DOHH2 (cell line): ENCODE data around the gene RFC3.

Source experiments
- EZH2phosphoT487 ChIP-seq: fragments of 200-600 bp; sonication (generic); IDR thresholded peaks from 2 replicates; pipeline ENCODE4 v1.6.1; 2017; ENCODE audit warnings: borderline replicate concordance, mild to moderate bottlenecking, antibody characterized with exemption, low read length, moderate library complexity, mixed read lengths
- TF ChIP-seq, protein P1 (sequence below): fragments of 200-600 bp; sonication (generic); IDR thresholded peaks from one replicate; pipeline ENCODE4 v1.5.1; 2014; ENCODE audit warnings: antibody characterized with exemption, mild to moderate bottlenecking, low read depth, low read length; ENCODE audit not compliant: poor library complexity, severe bottlenecking

DNA sequence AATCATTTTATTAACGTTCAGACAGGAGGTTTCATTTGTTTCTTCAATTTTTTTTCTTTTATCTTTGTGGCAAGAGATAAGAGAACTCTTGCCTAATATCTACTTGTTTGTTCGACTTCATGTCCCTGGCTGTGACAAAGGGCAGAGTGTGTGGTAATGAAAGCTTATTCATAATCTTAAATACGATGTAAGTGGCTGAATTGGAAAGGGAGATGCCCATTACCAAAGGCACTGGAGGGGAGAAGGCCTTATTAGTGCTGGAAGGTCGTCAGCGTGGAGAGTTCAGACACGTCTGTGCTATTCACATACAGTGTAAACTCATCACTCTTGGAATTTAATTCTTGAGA lies 54.0 kb downstream of the RFC3 start:
- TF ChIP-seq, protein P1, sequence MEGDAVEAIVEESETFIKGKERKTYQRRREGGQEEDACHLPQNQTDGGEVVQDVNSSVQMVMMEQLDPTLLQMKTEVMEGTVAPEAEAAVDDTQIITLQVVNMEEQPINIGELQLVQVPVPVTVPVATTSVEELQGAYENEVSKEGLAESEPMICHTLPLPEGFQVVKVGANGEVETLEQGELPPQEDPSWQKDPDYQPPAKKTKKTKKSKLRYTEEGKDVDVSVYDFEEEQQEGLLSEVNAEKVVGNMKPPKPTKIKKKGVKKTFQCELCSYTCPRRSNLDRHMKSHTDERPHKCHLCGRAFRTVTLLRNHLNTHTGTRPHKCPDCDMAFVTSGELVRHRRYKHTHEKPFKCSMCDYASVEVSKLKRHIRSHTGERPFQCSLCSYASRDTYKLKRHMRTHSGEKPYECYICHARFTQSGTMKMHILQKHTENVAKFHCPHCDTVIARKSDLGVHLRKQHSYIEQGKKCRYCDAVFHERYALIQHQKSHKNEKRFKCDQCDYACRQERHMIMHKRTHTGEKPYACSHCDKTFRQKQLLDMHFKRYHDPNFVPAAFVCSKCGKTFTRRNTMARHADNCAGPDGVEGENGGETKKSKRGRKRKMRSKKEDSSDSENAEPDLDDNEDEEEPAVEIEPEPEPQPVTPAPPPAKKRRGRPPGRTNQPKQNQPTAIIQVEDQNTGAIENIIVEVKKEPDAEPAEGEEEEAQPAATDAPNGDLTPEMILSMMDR = no peak
- no peak for TF ChIP-seq EZH2phosphoT487
